GM19397 (cell line): ENCODE data around the gene ATP1B3.
"Not testable (repeated sequence)": the region's sequence is repeated elsewhere in the genome, so short reads cannot be mapped to it uniquely, and the experiment has no call there.

ENCODE experiments used
- ATAC-seq: cut with Tn5 transposase; IDR thresholded peaks from one replicate; pipeline ENCODE4 v1.9.1; 2021; ENCODE audit warnings: mild to moderate bottlenecking, moderate library complexity; ENCODE audit not compliant: unreplicated experiment

The ATP1B3 gene

DNA sequence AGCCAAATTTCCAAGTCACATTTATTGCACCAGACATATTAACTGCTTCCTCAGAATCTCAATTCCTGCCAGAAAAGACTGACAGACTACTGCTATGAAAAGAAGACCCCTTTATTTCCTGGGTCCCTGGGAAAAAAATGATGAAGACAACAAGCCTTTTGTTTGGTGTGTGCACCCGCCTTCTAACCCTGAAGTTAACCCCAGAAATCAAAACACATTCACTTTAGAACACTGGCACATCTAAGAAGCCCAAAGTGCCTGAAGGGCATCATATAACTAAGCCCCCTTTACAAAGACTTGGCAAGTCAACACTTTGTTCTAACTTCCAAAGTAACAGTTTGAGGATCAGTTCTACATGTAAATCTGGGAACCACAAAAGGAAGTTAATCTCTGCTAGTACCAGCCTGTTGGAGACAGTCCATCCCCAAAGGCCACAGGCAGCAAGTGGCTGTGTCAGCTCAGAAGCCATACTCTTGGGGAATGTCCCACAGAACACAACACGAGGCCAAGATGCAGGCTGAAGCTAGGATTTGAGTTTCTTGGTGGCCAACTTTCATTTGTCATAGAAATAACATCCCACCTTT lies 16.3 kb upstream of the ATP1B3 start:
- no peak for ATAC-seq

DNA sequence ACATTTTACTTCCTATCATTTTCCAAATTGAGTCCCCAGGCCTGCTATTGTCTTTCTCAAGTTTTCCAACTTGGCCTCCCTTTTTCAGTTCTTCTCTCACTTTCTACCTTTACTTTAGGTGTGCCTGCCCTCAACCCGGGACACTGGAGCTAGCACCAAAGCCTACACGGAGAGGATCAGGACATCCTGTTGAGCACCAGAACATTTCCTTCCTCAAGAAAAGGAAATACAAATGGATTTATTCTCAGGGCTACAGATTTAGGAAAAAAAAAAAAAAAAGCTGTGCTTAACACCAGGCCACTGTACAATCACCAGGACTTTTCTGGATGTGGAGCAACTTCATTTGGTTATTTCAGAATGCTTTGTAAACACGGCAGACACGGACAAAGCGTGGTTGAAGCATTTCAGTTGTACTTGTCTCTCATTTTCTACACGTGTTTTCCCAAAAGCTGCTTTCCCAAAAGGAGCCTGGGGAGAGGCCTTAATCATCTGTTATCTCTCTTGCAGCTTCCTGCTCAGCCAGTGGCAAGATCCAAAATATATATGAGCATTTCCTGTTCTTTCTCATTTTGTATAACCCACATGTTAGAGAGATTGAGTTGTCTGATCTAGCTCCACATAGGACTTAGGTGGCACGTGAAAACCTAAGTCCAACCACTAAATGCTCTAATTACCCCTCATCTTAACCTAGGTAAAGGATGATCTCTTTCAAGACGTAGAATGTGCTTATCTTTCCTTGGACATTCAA lies 15.5 kb upstream of the ATP1B3 start:
- no peak for ATAC-seq

DNA sequence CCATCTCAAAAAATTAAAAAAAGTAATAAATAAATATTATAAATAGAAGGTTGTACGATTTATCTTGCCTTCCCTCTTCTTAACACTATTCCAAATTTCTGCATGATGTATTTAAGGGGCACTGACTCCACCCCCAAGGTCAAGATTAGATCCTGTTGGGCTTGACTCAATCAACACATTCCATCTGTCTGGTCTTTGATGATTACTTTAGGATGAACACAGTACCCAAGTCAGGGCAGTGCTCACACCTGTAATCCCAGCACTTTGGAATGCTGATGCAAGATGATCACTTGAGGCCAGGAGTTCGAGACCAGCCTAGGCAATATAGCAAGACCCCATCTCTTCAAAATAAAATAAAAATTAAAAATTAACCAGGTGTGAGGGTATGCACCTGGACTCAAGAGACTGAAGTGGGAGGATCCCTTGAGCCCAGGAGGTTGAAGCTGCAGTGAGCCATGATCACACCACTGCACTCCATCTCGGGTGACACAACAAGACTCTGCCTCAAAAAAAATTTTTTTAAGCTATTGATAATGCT lies 14.1 kb upstream of the ATP1B3 start:
- no peak for ATAC-seq

DNA sequence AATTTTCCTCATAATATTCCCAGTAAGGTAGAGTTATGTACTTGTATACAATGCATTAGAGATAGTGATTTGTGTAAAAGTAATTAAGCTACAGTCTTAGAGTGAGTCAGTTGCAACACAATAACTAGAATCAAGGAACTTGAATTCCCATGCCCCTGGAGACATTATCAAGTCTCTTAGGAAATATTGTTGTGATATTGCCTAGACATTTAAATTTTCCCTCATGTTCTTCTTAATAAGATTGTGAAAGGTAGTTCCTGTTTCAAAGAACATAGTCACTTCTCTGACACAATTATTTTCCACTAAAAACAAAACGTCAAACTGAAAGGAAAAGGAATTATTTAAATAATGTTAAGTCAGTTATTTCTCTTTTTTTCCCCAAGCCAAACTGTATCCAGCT lies 13.0 kb upstream of the ATP1B3 start:
- no peak for ATAC-seq

DNA sequence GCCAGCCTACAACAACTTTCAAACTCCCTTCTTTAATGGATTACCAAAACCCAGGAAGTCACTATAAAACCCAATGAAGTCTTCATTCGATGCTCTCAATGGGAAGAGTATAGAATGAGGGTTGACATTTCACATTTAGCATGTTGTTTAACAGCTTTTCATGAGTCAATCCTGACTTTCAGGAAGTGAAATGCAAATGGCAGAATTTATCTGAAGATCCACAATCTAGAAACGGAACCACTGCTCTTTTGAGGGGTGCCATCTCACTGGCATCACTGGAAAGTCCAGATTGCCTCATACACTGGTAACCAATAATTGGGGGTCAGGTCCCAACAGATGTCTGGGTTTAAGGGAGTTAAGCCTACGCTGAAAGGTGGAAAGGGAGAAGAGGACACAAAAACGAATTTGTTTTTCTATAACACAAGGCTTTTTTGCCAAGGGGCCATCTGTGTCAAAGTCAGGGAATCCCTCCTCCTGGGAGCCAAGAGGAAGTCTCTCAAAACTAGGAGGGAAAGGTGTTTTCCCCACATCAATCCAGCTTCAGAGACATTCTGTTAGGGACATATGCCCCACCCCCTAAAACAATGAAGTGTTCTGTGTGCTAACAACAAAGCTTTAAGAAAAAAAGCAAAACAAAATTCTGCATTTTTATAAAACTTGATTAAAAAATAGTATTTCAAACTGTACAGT lies 12.0 kb upstream of the ATP1B3 start:
- ATAC-seq: no peak

DNA sequence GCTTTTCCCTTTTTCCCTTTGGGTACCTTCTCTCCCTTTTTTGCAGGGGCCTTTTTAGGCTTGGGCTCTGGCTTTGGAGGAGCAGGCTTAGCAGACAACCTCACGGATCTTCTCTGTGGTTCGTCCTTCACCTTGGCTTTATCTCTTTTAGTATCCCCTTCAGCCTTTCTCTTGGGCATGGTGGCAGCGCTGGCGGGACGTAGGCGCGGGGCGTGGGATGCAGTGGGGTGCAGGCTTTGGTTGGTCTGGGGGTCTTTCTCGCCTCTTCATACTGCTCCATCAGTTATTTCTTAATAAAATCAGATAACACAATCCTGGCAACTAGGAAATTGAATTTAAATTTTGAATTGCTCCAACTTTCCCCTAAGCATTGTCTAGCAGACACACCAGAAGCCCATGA lies 11.3 kb upstream of the ATP1B3 start:
- ATAC-seq: no peak

DNA sequence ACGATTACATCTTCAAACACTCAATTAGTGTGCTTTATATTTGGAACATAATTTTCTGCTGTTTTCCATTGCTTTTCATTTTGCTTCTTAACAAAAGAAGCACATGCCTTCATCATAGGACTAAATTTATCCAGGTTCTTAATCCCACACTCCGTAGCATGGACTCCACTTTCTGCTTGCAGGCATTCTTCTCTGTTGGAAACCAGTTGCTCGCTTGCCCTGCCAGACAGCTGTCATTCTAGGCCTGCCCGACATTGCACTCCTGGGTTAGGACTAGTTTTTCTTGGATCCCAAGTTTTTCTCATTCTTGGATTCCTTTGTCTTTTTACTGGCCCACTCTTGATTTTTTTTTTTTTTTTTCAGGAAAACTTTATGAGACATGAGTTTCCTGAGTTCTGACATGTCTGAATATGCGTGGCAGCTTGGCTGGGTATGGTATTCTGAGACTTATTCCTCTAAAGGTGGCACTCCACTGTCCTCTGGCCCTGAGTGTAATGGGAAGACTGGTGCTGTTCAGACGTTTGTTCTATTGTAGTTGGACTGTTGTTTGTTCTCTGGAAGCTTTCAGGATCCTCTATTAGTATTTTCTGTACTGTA lies 6.3 kb upstream of the ATP1B3 start:
- no peak for ATAC-seq

DNA sequence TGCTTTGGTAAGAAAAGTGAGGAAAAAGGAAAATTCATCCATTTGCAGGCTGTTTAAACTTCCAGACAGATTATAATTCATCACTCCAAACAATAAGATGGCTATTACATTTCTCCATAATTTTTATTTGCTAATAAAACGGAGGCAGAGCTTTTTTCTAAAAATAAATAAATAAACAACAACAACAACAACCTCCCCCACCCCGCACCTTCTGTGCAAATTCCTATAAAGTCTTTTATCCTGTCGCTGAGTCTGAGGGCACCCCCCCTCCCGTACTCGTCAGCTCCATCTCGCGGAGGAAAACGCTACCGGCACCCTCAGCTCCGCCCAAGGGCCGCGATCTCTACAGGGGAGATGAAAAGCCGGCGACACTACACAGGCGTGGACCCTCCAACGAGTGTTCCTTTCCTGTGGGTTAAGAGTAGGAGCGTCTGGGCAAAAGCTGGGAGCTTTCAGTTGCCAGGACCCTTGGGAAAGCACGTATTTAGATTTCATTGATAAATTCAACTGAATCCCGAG lies 1.0 kb upstream of the ATP1B3 start:
- peak; percentile 40 for ATAC-seq

DNA sequence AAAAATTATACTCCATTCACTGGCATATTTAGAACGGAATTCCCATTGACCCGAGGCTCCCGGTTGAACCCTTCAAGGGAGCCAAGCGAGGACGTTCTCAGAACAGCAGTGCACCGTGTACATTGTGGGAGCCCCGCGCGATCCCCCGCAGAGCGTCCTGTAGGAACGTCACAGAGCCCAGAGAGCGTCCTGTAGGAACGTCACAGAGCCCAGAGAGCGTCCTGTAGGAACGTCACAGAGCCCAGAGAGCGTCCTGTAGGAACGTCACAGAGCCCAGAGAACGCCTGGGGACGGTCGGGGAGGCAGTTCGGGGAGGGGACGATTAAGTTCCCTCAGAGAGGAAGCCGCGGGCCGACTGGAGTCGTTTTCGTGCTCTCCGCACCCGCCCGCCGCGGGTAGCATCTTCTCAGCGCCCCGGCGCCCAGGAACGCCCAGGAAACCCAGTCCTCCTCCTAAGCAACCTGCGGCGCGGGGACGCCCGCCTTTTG lies 506 bp upstream of the ATP1B3 start:
- ATAC-seq: peak; percentile 40

DNA sequence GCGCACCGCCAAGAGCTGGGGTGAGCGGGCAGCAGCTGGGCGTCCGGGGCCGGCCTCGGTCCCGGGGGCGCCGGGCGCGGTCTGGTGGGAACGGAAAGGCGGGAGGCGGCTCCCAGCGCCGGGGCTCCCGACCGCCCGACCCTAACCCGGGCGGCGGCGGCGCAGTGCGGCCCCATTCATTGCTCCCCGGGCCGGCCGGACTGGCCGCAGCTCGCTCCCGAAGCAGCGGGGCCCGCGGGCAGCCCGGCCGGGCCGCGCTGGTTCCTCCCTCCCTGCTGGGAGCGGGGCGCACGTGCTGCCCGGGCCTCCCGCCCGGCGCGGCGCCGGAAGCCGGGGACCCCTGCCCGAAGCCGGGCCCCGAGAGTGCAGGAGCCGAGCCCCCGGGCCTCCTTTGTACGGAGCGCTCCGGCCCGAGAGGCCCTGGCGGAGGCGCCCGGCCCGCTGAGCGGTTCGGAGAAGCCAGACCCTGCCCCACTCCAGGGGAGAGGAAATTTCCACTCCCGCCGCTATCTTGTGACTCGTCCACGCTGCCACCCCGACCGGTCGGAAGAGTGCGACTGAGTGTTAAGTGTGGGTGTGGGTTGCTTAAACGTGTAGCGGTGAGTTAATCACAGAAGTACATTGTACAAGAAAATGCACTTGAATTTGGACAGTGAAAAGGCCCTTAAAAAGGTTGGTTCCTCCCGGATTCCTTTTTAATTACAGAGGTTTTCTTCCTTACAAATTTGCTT lies 613 bp downstream of the ATP1B3 start:
- peak; percentile 31 for ATAC-seq

DNA sequence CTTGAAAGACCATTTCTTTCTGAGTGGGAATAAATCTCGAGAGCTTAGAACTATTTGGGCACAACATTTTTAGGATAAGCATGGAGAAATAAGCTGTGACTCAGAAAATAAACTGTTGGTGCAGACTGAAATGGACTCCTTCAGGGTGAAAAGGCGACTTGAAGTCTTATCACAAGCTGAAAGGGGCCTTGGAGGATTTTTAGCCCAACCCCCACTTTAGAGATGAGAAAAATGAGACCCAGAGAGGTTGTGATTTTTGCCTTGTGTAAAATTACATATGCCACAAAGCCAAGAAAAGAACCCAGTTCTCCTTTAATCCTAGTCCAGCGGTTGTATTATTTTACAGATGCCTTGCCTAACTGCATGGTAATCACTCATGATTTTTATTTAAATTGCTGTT lies 1.5 kb downstream of the ATP1B3 start:
- ATAC-seq: no peak

DNA sequence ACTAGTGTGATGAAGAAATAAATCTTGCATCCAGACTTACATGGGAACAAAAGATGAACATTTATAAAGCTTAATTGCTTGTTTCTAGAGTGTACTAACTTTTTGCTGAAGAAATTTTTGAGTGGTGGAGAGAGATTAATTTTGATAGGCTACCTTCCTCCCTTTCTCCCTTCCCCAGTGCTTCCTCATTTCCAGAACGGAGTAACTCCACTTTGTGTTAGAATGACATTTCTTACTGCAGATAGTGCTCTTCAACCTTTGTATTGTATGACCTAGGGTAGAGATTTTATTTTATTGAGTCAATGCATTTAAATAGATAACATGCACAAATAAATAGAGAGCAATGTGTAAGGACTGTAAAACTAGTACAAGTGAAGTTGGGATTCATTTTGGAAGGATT lies 1.9 kb downstream of the ATP1B3 start:
- ATAC-seq: no peak

DNA sequence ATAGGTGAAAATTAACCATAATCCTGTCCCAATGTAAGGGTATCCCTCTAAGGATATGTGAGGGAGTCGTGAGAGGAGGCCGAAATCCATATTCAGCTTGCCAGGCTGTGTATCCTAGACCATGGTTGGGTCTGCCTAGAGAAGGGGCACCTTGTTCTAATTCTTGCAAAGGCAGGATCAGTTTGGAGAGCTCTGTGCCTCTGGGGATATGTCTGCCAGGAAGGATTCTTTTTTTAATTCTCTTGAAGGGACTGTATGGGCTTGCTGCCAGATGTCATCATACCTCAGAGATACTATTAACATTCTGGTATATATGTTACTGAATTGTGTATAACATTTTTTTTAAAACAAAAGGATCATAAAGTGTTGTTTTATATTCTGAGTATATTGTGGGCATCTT lies 2.4 kb downstream of the ATP1B3 start:
- no peak for ATAC-seq

DNA sequence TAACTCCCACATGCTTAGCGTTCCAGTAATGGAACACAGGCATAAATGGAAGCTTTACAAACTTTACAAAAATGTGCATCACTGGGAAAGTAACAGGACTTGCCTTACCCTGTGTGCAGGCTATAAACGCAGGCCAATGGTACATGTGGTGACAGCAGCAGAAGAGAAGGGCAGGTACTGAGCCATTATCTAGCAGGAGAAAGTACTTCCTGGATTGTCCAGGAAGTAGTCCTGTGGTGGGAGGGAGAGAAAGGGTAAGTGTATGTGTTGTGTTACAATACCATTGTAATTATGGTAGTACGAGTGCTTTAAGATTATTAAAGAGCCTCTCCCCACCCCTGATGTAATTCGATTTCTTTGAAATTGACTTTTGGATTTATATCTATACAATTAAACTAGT lies 5.3 kb downstream of the ATP1B3 start:
- ATAC-seq: no peak

DNA sequence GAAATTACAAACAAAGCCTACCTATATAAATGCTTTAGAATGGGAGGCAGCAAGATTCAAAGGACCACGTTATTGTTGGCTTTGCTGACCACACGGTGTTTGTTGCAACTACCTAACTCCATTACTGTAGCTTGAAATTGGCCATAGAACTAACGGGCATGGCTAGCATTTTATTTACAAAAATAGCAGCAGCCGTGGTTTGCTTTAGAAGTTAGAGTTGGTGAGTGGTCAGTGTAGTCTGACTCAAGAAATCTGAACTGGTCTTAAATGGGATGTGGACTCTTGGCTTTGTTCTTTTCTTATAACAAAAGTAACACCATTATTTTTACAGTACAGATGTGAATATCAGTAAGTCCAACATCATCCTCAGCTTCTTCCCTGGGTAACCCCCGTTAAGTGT lies 10.6 kb downstream of the ATP1B3 start:
- no peak for ATAC-seq

DNA sequence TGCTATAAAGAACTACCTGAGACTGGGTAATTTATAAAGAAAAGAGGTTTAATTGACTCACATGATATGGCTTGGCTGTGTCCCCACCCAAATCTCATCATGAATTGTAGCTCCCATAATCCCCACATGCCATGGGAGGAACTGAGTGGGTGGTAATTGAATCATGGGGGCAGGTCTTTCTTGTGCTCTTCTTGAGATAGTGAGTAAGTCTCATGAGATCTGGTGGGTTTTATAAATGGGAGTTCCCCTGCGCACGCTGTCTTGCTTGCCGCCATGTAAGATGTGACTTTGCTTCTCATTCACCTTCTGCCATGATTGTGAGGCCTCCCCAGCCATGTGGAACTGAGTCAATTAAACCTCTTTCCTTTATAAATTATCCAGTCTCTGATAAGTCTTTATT lies 12.1 kb downstream of the ATP1B3 start:
- ATAC-seq: not testable (repeated sequence)

DNA sequence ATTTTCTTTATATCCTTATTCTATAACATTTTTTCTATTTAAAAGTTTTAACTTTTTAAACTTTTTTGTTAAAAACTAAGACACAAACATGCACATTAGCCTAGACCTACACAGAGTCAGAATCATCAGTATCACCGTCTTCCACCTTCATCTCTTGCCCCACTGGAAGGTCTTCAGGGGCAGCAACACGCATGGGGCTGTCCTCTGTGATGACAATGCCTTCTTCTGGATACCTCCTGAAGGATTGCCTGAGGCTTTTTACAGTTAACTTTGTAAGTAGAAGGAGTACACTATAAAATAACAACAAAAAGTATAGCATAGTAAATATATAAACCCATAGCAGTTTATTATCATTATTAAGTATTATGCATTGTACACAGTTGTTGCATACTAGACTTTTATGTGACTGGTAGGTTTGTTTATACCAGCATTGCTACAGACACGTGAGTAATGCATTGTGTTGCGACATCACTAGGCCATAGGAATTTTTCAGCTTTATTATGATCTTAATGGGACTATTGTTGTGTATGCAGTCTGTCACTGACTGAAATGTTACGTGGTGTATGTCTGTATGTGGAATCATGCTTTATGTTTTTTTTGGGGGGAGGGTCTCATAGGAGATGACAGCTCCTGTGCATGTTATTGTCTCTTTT lies 18.2 kb downstream of the ATP1B3 start:
- no peak for ATAC-seq

DNA sequence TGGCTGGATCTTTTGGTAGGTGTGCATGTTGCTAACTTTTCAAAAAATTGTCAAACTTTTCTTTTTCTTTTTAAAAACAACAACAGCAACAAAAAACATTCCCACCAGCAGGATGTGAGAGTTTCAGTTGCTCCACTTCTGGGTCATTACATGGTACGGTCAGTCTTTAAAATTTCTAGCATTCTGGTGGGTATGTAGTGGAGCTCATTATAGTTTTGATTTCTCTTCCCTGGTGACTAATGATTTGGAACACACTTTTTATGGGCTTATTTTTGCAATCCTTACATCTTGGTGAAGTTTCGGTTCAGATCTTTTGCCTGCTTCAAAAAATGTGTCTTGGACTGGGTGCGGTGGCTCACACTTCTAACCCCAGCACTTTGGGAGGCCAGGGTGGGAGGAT lies 19.3 kb downstream of the ATP1B3 start:
- no peak for ATAC-seq

DNA sequence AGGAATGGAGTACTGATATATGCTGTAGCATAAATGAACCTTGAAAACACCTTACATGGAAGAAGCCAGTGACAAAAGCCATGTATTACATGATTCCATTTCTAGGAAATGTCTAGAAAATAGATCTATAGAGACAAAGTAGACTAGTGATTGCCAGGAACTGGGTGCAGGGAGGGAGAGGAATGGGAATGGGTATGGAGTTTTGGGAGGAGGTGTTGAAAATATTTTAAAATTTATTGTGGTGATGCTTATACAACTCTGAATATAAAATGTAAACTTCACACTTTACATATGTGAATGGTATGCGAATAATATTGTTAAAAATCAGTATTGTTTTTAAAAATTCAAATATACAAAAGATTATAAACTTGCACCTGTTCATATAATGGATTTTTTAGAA lies 22.5 kb downstream of the ATP1B3 start:
- no peak for ATAC-seq

DNA sequence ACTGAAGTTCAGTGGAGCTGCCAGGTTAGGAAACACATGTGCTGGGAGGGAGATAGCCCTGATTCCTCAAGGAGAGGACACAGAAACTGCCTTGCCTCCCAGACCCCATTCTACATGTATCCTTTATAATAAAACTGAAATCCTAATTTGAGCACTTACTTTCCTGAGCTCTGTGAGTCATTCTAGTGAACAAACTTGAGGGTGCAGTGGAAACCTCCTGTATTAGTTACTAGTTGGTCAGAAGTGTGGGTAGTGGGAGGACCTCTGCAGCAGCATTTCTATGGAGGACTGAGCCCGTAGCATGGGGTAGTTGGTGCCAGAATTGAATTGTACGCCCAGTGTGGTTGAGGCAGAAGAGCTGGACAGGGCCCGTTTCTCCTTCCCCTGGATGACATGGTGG lies 23.9 kb downstream of the ATP1B3 start:
- ATAC-seq: no peak
